Measurements from ENCODE around the gene PCDH9. TPM values are rescaled to one million over a fixed set of nuclear protein-coding genes. Genes with fewer than 3 reads are reported as not detected.

Gene PCDH9
- total and polyA plus RNA-seq, 2 of the 4 experiments (the other 2 are of a cell fraction) = 2.2 to 10.2 TPM

- H4K8ac ChIP-seq (ENCODE audit: low read depth in 2 of 2, low read length in 2 of 2) = no peak overlapping the region
- dilution Hi-C loops (cut with HindIII; ENCODE audit: low sequenced_read_pairs, unreplicated experiment) (no loop called here), in situ Hi-C loops (cut with MboI; ENCODE audit: low sequenced_read_pairs) (no loop called here)
Measured at GRCh38 chr13:67217880-67218279, 12.3 kb downstream of the PCDH9 start.

More at GRCh38 chr13:67217880-67218279, 12.3 kb downstream of the PCDH9 start:
- H3K4me2 ChIP-seq (ENCODE audit: low read depth, low read length) = no peak overlapping the region
- POLR2A ChIA-PET (ENCODE audit: unreplicated experiment) = no interaction called here
- no peak overlapping the region for H3K23ac ChIP-seq (ENCODE audit: low read depth, low read length)
- H3K4me1 ChIP-seq (ENCODE audit: control insufficient read depth, insufficient read depth, low read length) = peaks cover 2% of the 10 kb centered on the region
- H2BK20ac ChIP-seq (ENCODE audit: low read depth, low read length) = no peak overlapping the region
- no peak overlapping the region for H4K5ac ChIP-seq (ENCODE audit: low read depth, low read length)
- 0 out of 4 replicates have a peak, but pooled peaks cover 0 to 3% of the 10 kb centered on the region in 2 experiments for H3K79me1 ChIP-seq (ENCODE audit: low read depth in 1 of 2, low read length in 2 of 2)
- no peaks in the 10 kb centered on the region for H4K20me1 ChIP-seq (ENCODE audit: insufficient read depth, low read length)
- H2BK5ac ChIP-seq (ENCODE audit: low read depth, low read length, poor library complexity, severe bottlenecking) = no peak overlapping the region
- no peak overlapping the region for H3K4ac ChIP-seq (ENCODE audit: low read depth, low read length)
- H3K56ac ChIP-seq (ENCODE audit: extremely low read depth, insufficient read depth, low read length) = no peak overlapping the region
- no peak overlapping the region for H3K18ac ChIP-seq (ENCODE audit: low read depth, low read length)
- intact Hi-C loops (cut with micrococcal nuclease) = no loop called here
- H3K36me3 ChIP-seq (ENCODE audit: control insufficient read depth, insufficient read depth, low read length) = no peaks in the 10 kb centered on the region
- H2BK120ac ChIP-seq (ENCODE audit: low read depth, low read length) = no peak overlapping the region
- no peak overlapping the region for H2AFZ ChIP-seq (replicated peaks; ENCODE audit: low read length, poor library complexity)
- no TSS peak for BruUV-seq (replicated peaks)
- H4K91ac ChIP-seq (ENCODE audit: insufficient read depth, low read depth, low read length) = no peak overlapping the region
- H2AK5ac ChIP-seq (ENCODE audit: low read depth, low read length) = no peak overlapping the region
- no peak for TF ChIP-seq ELK1 (IDR thresholded peaks at IDR 0.05; ENCODE audit: borderline replicate concordance, low read depth, low read length)
- no peak for TF ChIP-seq CHD1 (IDR thresholded peaks at IDR 0.05; ENCODE audit: low read depth, low read length)
- CTCF ChIA-PET = no interaction called here
- no peak overlapping the region for H2AK9ac ChIP-seq (replicated peaks; ENCODE audit: low read depth, low read length, poor library complexity)
- H2BK15ac ChIP-seq (ENCODE audit: low read depth, low read length) = no peak overlapping the region
- no peak overlapping the region for H3K27ac ChIP-seq (ENCODE audit: insufficient read depth, low read length)
- no peak overlapping the region for H3K4me3 ChIP-seq (ENCODE audit: insufficient read depth, low read depth, low read length)
- H3K14ac ChIP-seq (replicated peaks; ENCODE audit: low read depth, low read length) = no peak overlapping the region
- no peaks in the 10 kb centered on the region for H3K27me3 ChIP-seq (ENCODE audit: control insufficient read depth, insufficient read depth, low read length)
- DNase-seq (no peak), ATAC-seq (ENCODE audit: low read depth) (no peak)
- no peak overlapping the region for H3K9ac ChIP-seq (ENCODE audit: low read depth, low read length)
- no peaks in the 10 kb centered on the region for H3K9me1 ChIP-seq (ENCODE audit: insufficient read depth, low read length)
- H3K9me3 ChIP-seq (ENCODE audit: control insufficient read depth, insufficient read depth, low read length) = no peaks in the 10 kb centered on the region

Data from IMR-90 (cell line).